K562 (cell line): Measurements from ENCODE around the gene ZNF559. TPM values are rescaled to one million over a fixed set of nuclear protein-coding genes. Genes with fewer than 3 reads are reported as not detected.

Experiments
- ATAC-seq: fragments of 200-7000 bp; cut with Tn5 transposase; 3 replicates; pipeline ENCODE4 v1.9.1; 2020; ENCODE audit warnings: moderate library complexity
- BruUV-seq: library from RNA; stranded (reverse); fragments of 400-500 nt; replicated peaks from 2 replicates; lab custom pipeline; 2021; lab: Mats Ljungman, UMichigan
- CTCF ChIA-PET: fragments of 300-600 bp; formaldehyde crosslinking; extraction: SDS; loops from one replicate; lab custom pipeline; 2021; ENCODE audit warnings: low intra/inter-chr PET ratio; lab: Yijun Ruan, JAX
- POLR2A ChIA-PET: fragments of 300-600, 350-650 bp; sonication (Branson Sonifier 250); formaldehyde crosslinking; extraction: SDS; loops from one replicate; lab custom pipeline; 2021; ENCODE audit warnings: antibody characterized with exemption, inconsistent platforms; lab: Yijun Ruan, JAX
- DNase-seq, 4 experiments: peaks; one replicate each; pipeline versions ENCODE4 v3.0.0 to v3.0.0-alpha.2; 2011 to 2018; ENCODE audit warnings: low spot score in 3 of 4, mixed read lengths in 3 of 4; ENCODE audit errors: extremely low read depth in 1 of 4
- FAIRE-seq: peaks from 2 replicates; lab custom pipeline; 2011; peaks lifted over from hg19 to GRCh38; lab: Jason Lieb, UNC
- H2AFZ ChIP-seq: 2 replicates; pipeline ENCODE4 v1.6.0; 2011; ENCODE audit warnings: low read depth, low read length, control low read depth, inconsistent platforms
- H3K27ac ChIP-seq: fragments of 200-600 bp; 3 replicates; pipeline ENCODE4 v1.8.0; 2011; ENCODE audit warnings: low read depth, mild to moderate bottlenecking, control low read depth, inconsistent platforms, low read length, moderate library complexity, mixed read lengths; ENCODE audit errors: extremely low read depth
- H3K27me3 ChIP-seq, 2 experiments: fragments of 300-600 bp in 1 of 2; 2 replicates in 1 of 2; 3 replicates in 1 of 2; pipeline versions ENCODE4 v1.6.0 to v1.8.0; 2011; ENCODE audit warnings: inconsistent platforms in 2 of 2, low read length in 2 of 2, mild to moderate bottlenecking in 1 of 2, mixed read lengths in 1 of 2, moderate library complexity in 1 of 2; ENCODE audit not compliant: control insufficient read depth in 2 of 2, insufficient read depth in 2 of 2
- H3K36me3 ChIP-seq: fragments of 300-600 bp; 3 replicates; pipeline ENCODE4 v1.8.0; 2011; ENCODE audit warnings: mild to moderate bottlenecking, low read length, inconsistent platforms; ENCODE audit not compliant: control insufficient read depth, insufficient read depth
- H3K4me1 ChIP-seq, 2 experiments: fragments of 200-600 bp in 1 of 2; replicated peaks in 1 of 2; 2 replicates in 1 of 2; 3 replicates in 1 of 2; pipeline versions ENCODE4 v1.5.1 to v1.8.0; 2011; ENCODE audit warnings: inconsistent platforms in 2 of 2, low read length in 2 of 2, mild to moderate bottlenecking in 1 of 2, mixed read lengths in 1 of 2, moderate library complexity in 1 of 2; ENCODE audit not compliant: control insufficient read depth in 2 of 2, insufficient read depth in 2 of 2
- H3K4me2 ChIP-seq: 2 replicates; pipeline ENCODE4 v1.6.1; 2011; ENCODE audit warnings: low read length, control low read depth, inconsistent platforms, mixed read lengths; ENCODE audit not compliant: insufficient read depth
- H3K4me3 ChIP-seq: fragments of 200-600 bp; sonication (generic), shearing (Covaris generic); 2 replicates; pipeline ENCODE4 v1.5.1; 2016; ENCODE audit warnings: control low read depth, inconsistent platforms
- H3K79me2 ChIP-seq: fragments of 200-600 bp; 3 replicates; pipeline ENCODE4 v1.8.0; 2011; ENCODE audit warnings: low read length, inconsistent platforms; ENCODE audit not compliant: control insufficient read depth, insufficient read depth
- H3K9ac ChIP-seq, 2 experiments: 2 replicates each; pipeline versions ENCODE4 v1.6.0 to v1.6.1; 2011; ENCODE audit warnings: low read depth in 2 of 2, low read length in 2 of 2, control low read depth in 1 of 2, inconsistent platforms in 1 of 2, mild to moderate bottlenecking in 1 of 2, mixed read lengths in 1 of 2; ENCODE audit not compliant: insufficient read depth in 1 of 2
- H3K9me1 ChIP-seq: one replicate; pipeline ENCODE4 v1.6.0; 2011; ENCODE audit warnings: inconsistent platforms, mild to moderate bottlenecking, low read length, moderate library complexity; ENCODE audit not compliant: control insufficient read depth, insufficient read depth
- H3K9me3 ChIP-seq: replicated peaks from 2 replicates; pipeline ENCODE4 v1.5.1; 2011; ENCODE audit warnings: low read depth, low read length, inconsistent platforms; ENCODE audit not compliant: control insufficient read depth, insufficient read depth
- H4K20me1 ChIP-seq: replicated peaks from 2 replicates; pipeline ENCODE4 v1.6.1; 2011; ENCODE audit warnings: low read length, inconsistent platforms, mixed read lengths; ENCODE audit not compliant: control insufficient read depth, insufficient read depth
- BRD4 ChIP-seq: fragments of 200-600 bp; sonication (generic); IDR thresholded peaks from 2 replicates; pipeline ENCODE4 v1.6.1; 2017; ENCODE audit warnings: inconsistent platforms
- MNT ChIP-seq, 2 experiments: fragments of 450-650 bp; conservative IDR thresholded peaks; 2 replicates each; pipeline ENCODE4 v1.6.1; 2017; ENCODE audit warnings: mild to moderate bottlenecking in 2 of 2, moderate library complexity in 2 of 2
- NFRKB ChIP-seq: fragments of 450-650 bp; IDR thresholded peaks from 2 replicates; pipeline ENCODE4 v1.6.1; 2016; ENCODE audit warnings: low read depth
- TAL1 ChIP-seq: fragments of 450-650 bp; IDR thresholded peaks from 2 replicates; pipeline ENCODE4 v1.6.1; 2016; ENCODE audit warnings: mild to moderate bottlenecking
- UBTF ChIP-seq, 2 experiments: IDR thresholded peaks; 2 replicates each; pipeline ENCODE4 v1.6.1; 2012; ENCODE audit warnings: improper control_type of control experiment in 2 of 2, low read depth in 2 of 2, low read length in 2 of 2, borderline replicate concordance in 1 of 2
- XRCC5 ChIP-seq: fragments of 200-400 bp; formaldehyde crosslinking; IDR thresholded peaks from 2 replicates; pipeline ENCODE4 v1.6.1; 2017; ENCODE audit warnings: low read depth, mild to moderate bottlenecking, low read length
- WGBS: fragments of 100-300 bp; shearing (Covaris generic); methylation state at CpG from one replicate; pipeline ENCODE4 v1.1.6; 2016; ENCODE audit warnings: low coverage, mixed read lengths; ENCODE audit not compliant: insufficient coverage; ENCODE audit errors: missing lambda C conversion rate; 5-methylcytosine and 5-hydroxymethylcytosine counted together
- in situ Hi-C: fragments of 300-500 bp; cut with MboI; formaldehyde crosslinking; loops from 4 replicates; pipeline ENCODE4 v1.15.0; 2018; ENCODE audit warnings: inconsistent platforms, mixed read lengths
- intact Hi-C: fragments of 100-400 bp; cut with micrococcal nuclease; formaldehyde crosslinking; loops from 2 replicates; pipeline ENCODE4 v1.14.2; 2022
- polyA plus RNA-seq, 8 experiments: library from polyadenylated mRNA; depleted of rRNA in 4 of 8; stranded (reverse) in 5 of 8; unstranded in 3 of 8; fragments of >200 nt; fragmentation: Nextera tagmentation in 2 of 8; fragmentation: Illumina TruSeq in 1 of 8; extraction: Ambion mirVana in 2 of 8; extraction: Trizol in 1 of 8; gene quantifications; 2 replicates each; pipeline versions ENCODE4 v1.2.1 to v1.2.3, GENCODE V29; 2011 to 2014; ENCODE audit warnings: inconsistent platforms in 1 of 8, missing spikeins in 1 of 8
- total RNA-seq, 7 experiments: library from RNA; depleted of rRNA in 6 of 7; stranded (reverse); fragments of >200 nt in 6 of 7; fragmentation: Illumina TruSeq in 2 of 7; extraction: Trizol in 2 of 7; gene quantifications; 2 replicates each; pipeline versions ENCODE4 v1.2.1 to v1.2.3, GENCODE V29; 2011 to 2021; ENCODE audit warnings: low replicate concordance in 1 of 7
- TF ChIP-seq, protein P1 (sequence below), 3 experiments: fragments of 200-800 bp in 1 of 3; sonication (Bioruptor generic) in 1 of 3; sonication (generic) in 1 of 3; formaldehyde crosslinking in 1 of 3; IDR thresholded peaks; 2 replicates each; pipeline versions ENCODE4 v1.6.1 to v1.8.0; 2016 to 2022; ENCODE audit warnings: mild to moderate bottlenecking in 2 of 3, missing compliant biosample characterization in 2 of 3, missing genetic modification characterization in 2 of 3, missing genetic modification reagents in 1 of 3

The ZNF559 gene
- total and polyA plus RNA-seq, 9 of the 15 experiments (the other 6 are each of a cell fraction or from before 2014, with no cell fraction given), result 4.0 to 21.5 (median 11.5) TPM

GRCh38 chr19:9323557-9323918, 441 bp upstream of the ZNF559 start (continued):
- no peak for TF ChIP-seq MNT (conservative IDR thresholded peaks at IDR 0.05)

DNA sequence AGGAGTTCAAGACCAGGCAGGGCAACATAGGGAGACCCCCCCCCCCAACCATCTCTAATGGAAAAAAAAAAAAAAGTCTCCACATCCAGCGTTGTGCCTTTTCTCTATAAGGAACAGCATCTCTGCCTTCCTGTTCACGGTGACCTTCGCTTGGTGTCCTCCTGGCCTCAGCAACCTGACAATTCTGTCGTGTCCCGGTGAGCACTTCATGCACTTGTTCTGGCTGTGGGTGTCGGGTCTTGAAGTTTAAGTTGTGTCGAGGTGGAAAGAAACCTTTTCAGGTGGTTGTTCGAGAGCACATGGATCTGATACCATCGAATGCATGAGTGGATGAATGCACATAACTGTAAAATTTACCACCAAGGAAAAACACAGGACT, 594 bp downstream of the ZNF559 start:
- Histone ChIP-seq H2AFZ (peak overlapping the region; percentile 88), H3K4me3 (peak overlapping the region; percentile 59), H3K9me1 (no peaks in the 10 kb centered on the region), H3K27ac (peak overlapping the region; percentile 73), H4K20me1 (no peaks in the 10 kb centered on the region), H3K4me2 (peak overlapping the region; percentile 90), H3K9ac (peak overlapping the region; percentile 72 to 92), H3K36me3 (no peaks in the 10 kb centered on the region), H3K79me2 (peaks cover 8% of the 10 kb centered on the region; the same call in 2 of the 3 replicates), H3K9me3 (0 out of 2 replicates have a peak, but pooled peaks cover 4% of the 10 kb centered on the region), H3K27me3 (no peaks in the 10 kb centered on the region), H3K4me1 (peaks cover 0 to 10% of the 10 kb centered on the region in 2 experiments; a peak in 2 of 5 replicates)
- ATAC-seq (no peak), FAIRE-seq (no peak), DNase-seq (peak in 1 of 4 experiments; percentile 6)
- TF ChIP-seq NFRKB (0 out of 2 replicates have a peak, but pooled peaks have one; percentile 9), TAL1 (no peak), BRD4 (no peak), XRCC5 (no peak), UBTF (IDR thresholded peaks at IDR 0.05; ENCODE audit: borderline replicate concordance in 1 of 2, low read depth in 2 of 2, low read length in 2 of 2) (no peak)
- TF ChIP-seq, protein P1, sequence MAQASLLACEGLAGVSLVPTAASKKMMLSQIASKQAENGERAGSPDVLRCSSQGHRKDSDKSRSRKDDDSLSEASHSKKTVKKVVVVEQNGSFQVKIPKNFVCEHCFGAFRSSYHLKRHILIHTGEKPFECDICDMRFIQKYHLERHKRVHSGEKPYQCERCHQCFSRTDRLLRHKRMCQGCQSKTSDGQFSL (CRISPR knock-in tag; IDR thresholded peaks at IDR 0.05), result no peak
- TF ChIP-seq, protein P1 (tag; IDR thresholded peaks at IDR 0.05), result peak in 1 of 2 experiments; percentile 69; a peak in 1 of 4 replicates
- ChIA-PET CTCF (no interaction called here), POLR2A (interaction anchor here (1.0 kb wide), 1 partner anchor 40 kb away, joined by 6 read pairs; no protein-coding TSS in a partner anchor)
- in situ Hi-C loops, result no loop called here
- no TSS peak for BruUV-seq
- 35% methylated on average over 9 of the region's 9 CpGs for WGBS
- intact Hi-C loops, result no loop called here
